Activated B cell treated with CpG ODN at 0.5 μM for 24 hours (primary cell): ENCODE measurements around the gene RNF175. TPM values are rescaled to one million over a fixed set of nuclear protein-coding genes. Genes with fewer than 3 reads are reported as not detected.
"Not testable (repeated sequence)": the region's sequence is repeated elsewhere in the genome, so short reads cannot be mapped to it uniquely, and the experiment has no call there.

Source experiments
- ATAC-seq: fragments of 200-7000 bp; cut with Tn5 transposase; one replicate; pipeline ENCODE4 v1.10.0; 2021; ENCODE audit warnings: low read depth, mild to moderate bottlenecking, moderate library complexity
- CTCF ChIA-PET: fragments of 350-600 bp; sonication (Branson Sonifier 250); formaldehyde crosslinking; loops from one replicate; lab custom pipeline; 2021; ENCODE audit warnings: antibody characterized with exemption; lab: Charles Lee
- POLR2A ChIA-PET: fragments of 350-600 bp; sonication (Branson Sonifier 250); formaldehyde crosslinking; loops from one replicate; lab custom pipeline; 2021; ENCODE audit warnings: antibody characterized with exemption; lab: Charles Lee
- DNase-seq: peaks from one replicate; pipeline ENCODE4 v3.0.0; 2022
- H3K27ac Mint-ChIP-seq: one replicate; pipeline ENCODE4 v1.8.0; 2020; ENCODE audit warnings: mixed read lengths
- H3K27me3 Mint-ChIP-seq: one replicate; pipeline ENCODE4 v1.8.0; 2021; ENCODE audit warnings: mixed read lengths
- H3K36me3 Mint-ChIP-seq: one replicate; pipeline ENCODE4 v1.8.0; 2021; ENCODE audit warnings: low read depth, mixed read lengths
- H3K4me1 Mint-ChIP-seq: one replicate; pipeline ENCODE4 v1.8.0; 2021; ENCODE audit warnings: mixed read lengths
- H3K4me3 Mint-ChIP-seq: one replicate; pipeline ENCODE4 v1.8.0; 2020; ENCODE audit warnings: mild to moderate bottlenecking, mixed read lengths
- H3K9me3 Mint-ChIP-seq: one replicate; pipeline ENCODE4 v1.8.0; 2020; ENCODE audit warnings: mixed read lengths
- intact Hi-C: fragments of 100-400 bp; cut with micrococcal nuclease; formaldehyde crosslinking; loops from one replicate; pipeline ENCODE4 v1.15.1; 2024
- total RNA-seq: library from RNA; stranded (reverse); gene quantifications from 2 replicates; pipeline ENCODE4 v1.2.3, GENCODE V29; 2022
- TF ChIP-seq, protein P1 (sequence below): fragments of 200-600 bp; IDR thresholded peaks from one replicate; pipeline ENCODE4 v1.8.0; 2022; ENCODE audit warnings: antibody characterized with exemption, mild to moderate bottlenecking

The RNF175 gene
- total RNA-seq, 1 donor from 2014 or later, result not detected

DNA sequence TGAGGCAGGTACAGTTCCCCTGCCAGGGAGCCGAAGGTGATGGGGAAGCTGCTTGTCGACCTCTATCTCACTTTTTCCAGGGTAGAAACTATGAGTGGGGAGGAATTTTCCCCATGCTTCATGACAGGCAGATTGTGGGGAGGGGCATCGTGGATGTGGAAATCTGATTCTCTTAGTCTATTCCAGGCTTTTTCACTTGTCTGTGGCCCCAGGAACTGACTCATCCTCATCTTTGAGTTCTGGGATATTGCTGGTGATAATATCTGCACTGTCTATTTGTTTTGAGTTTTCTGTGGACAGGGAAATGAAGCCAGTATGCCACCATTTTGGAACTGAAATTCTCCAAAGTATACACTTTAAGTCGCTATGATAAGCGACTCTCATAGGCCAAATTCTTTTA is 83.3 kb downstream of the RNF175 start:
- ATAC-seq, result no peak
- H3K4me1 Mint-ChIP-seq, result no peaks in the 10 kb centered on the region

DNA sequence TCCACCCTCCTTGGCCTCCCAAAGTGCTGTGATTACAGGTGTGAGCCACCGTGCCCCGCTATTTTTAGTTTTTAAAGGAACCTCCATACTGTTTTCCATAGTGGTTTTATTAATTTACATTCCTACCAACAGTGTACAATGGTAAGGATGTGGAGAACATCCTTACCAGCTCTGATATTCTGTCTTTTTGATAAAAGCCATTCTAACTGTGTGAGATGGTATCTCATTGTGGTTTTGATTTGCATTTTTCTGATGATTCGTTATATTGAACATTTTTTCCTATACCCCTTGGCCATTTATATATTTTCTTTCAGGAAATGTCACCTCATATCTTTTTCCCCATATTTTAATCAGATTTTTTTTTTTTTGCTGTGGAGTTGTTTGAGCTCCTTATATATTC is 90.0 kb downstream of the RNF175 start:
- ATAC-seq (no peak), DNase-seq (no peak)
- CTCF ChIA-PET, result no interaction called here
- H3K4me3 Mint-ChIP-seq, result no peak overlapping the region
- TF ChIP-seq, protein P1, sequence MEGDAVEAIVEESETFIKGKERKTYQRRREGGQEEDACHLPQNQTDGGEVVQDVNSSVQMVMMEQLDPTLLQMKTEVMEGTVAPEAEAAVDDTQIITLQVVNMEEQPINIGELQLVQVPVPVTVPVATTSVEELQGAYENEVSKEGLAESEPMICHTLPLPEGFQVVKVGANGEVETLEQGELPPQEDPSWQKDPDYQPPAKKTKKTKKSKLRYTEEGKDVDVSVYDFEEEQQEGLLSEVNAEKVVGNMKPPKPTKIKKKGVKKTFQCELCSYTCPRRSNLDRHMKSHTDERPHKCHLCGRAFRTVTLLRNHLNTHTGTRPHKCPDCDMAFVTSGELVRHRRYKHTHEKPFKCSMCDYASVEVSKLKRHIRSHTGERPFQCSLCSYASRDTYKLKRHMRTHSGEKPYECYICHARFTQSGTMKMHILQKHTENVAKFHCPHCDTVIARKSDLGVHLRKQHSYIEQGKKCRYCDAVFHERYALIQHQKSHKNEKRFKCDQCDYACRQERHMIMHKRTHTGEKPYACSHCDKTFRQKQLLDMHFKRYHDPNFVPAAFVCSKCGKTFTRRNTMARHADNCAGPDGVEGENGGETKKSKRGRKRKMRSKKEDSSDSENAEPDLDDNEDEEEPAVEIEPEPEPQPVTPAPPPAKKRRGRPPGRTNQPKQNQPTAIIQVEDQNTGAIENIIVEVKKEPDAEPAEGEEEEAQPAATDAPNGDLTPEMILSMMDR, result no peak
- H3K9me3 Mint-ChIP-seq, result peaks cover 14% of the 10 kb centered on the region
- intact Hi-C loops, result no loop called here
- no peak overlapping the region for H3K27ac Mint-ChIP-seq
- peaks cover 29% of the 10 kb centered on the region for H3K27me3 Mint-ChIP-seq
- H3K4me1 Mint-ChIP-seq, result no peaks in the 10 kb centered on the region
- H3K36me3 Mint-ChIP-seq, result no peaks in the 10 kb centered on the region
- POLR2A ChIA-PET, result interaction anchor here (0.7 kb wide), 1 partner anchor 587 kb away, joined by 3 read pairs; no protein-coding TSS in a partner anchor

More for the DNA sequence above, 83.3 kb downstream of the RNF175 start:
- intact Hi-C loops, result no loop called here
- Mint-ChIP-seq H3K27ac (no peak overlapping the region), H3K36me3 (peaks cover 2% of the 10 kb centered on the region), H3K27me3 (peaks cover 18% of the 10 kb centered on the region), H3K9me3 (peaks cover 29% of the 10 kb centered on the region), H3K4me3 (no peak overlapping the region)
- ChIA-PET CTCF (no interaction called here), POLR2A (no interaction called here)
- DNase-seq, result no peak
- TF ChIP-seq, protein P1, result no peak

DNA sequence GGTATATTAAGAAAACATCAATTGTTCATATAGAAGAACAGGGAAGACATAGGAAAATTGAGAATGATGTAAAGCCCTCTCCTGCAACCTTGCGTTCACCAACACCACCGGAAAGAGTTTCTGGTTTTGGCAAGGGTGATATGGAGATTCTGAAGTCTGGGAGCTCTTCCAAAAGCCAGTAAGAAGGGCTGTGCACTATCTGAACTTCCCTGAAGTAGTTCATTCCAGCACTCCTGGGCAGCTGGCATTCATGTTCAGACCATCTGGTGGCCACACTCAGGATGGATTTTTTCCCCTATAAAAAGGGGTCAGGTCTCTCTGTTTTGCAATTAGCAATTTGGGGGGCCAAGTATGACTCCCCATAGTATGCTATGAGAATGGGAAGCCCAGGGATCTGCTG is 91.2 kb downstream of the RNF175 start:
- DNase-seq, result no peak
- Mint-ChIP-seq H3K4me1 (no peaks in the 10 kb centered on the region), H3K36me3 (no peaks in the 10 kb centered on the region), H3K27me3 (peaks cover 19% of the 10 kb centered on the region), H3K9me3 (peaks cover 7% of the 10 kb centered on the region), H3K27ac (no peak overlapping the region), H3K4me3 (no peak overlapping the region)
- ATAC-seq, result no peak
- POLR2A ChIA-PET, result no interaction called here
- intact Hi-C loops, result no loop called here
- CTCF ChIA-PET, result no interaction called here
- TF ChIP-seq, protein P1, result no peak

DNA sequence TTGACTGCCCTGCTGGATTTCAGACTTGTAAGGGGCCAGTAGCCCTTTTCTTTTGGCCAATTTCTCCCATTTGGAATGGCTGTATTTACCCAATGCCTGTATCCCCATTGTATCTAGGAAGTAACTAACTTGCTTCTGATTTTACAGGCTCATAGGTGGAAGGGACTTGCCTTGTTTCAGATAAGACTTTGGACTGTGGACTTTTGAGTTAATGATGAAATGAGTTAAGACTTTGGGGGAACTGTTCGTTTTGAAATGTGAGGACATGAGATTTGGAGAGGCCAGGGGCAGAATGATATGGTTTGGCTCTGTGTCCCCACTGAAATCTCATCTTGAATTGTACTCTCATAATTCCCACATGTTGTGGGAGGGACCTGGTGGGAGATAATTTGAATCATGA is 93.3 kb downstream of the RNF175 start:
- ATAC-seq, POLR2A ChIA-PET, H3K9me3 Mint-ChIP-seq, DNase-seq, intact Hi-C loops, CTCF ChIA-PET, H3K36me3 Mint-ChIP-seq, H3K4me3 Mint-ChIP-seq, H3K4me1 Mint-ChIP-seq, H3K27ac Mint-ChIP-seq: not testable (repeated sequence)
- H3K27me3 Mint-ChIP-seq, result peaks cover 16% of the 10 kb centered on the region

DNA sequence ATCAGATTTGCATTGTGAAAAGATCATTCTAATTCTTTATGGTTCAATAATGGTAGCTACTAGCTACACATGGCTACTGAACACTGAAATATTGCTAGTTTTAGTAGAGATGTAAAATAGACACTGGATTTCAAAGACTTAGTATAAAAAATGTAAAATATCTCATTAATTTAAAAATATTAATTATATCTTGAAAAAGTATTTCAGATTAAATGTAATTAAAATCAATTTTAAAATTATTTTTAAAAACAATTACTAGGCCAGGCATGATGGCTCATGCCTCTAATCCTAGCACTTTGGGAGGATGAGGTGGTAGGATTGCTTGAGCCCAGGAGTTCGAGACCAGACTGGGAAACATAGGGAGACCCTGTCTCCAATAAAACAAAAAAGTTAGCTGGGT is 96.2 kb downstream of the RNF175 start:
- no peaks in the 10 kb centered on the region for H3K36me3 Mint-ChIP-seq
- H3K27ac Mint-ChIP-seq, result no peak overlapping the region
- intact Hi-C loops, result no loop called here
- H3K4me3 Mint-ChIP-seq, result no peak overlapping the region
- TF ChIP-seq, protein P1, result no peak
- no peaks in the 10 kb centered on the region for H3K4me1 Mint-ChIP-seq
- peaks cover 6% of the 10 kb centered on the region for H3K9me3 Mint-ChIP-seq
- ATAC-seq (no peak), DNase-seq (no peak)
- POLR2A ChIA-PET, result no interaction called here
- peaks cover 11% of the 10 kb centered on the region for H3K27me3 Mint-ChIP-seq
- CTCF ChIA-PET, result no interaction called here

DNA sequence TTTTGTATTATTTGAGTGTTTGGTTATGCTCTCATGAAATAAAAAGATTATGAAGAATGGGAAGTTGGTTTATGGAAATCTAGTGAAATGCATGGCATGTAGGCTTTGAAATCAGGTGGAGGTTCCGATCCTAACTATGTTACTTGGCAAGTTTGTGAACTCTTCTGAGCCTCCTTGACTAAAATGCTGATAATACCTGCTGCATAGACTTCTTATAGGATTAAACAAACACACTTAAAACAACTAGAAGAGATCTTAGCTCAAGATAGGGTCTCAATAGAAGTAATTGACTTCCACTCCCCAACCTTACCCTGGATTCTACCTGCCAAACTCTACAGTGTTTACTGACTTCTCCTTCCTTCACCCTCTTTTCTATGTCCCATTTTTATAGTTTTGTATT is 97.9 kb downstream of the RNF175 start:
- no peak overlapping the region for H3K27ac Mint-ChIP-seq
- peaks cover 6% of the 10 kb centered on the region for H3K9me3 Mint-ChIP-seq
- no peaks in the 10 kb centered on the region for H3K36me3 Mint-ChIP-seq
- TF ChIP-seq, protein P1, result no peak
- no peaks in the 10 kb centered on the region for H3K4me1 Mint-ChIP-seq
- H3K4me3 Mint-ChIP-seq, result no peak overlapping the region
- intact Hi-C loops, result no loop called here
- ChIA-PET POLR2A (no interaction called here), CTCF (no interaction called here)
- DNase-seq (no peak), ATAC-seq (no peak)
- peaks cover 8% of the 10 kb centered on the region for H3K27me3 Mint-ChIP-seq
